Mesendoderm (in vitro differentiated cells): ENCODE measurements around the gene UNC5B.

Experiments
- DNase-seq: peaks from one replicate; pipeline ENCODE4 v3.0.0; 2013
- H2AK5ac ChIP-seq: 2 replicates; pipeline ENCODE4 v1.6.1; 2013; ENCODE audit warnings: low read length, inconsistent platforms
- H2BK120ac ChIP-seq: 2 replicates; pipeline ENCODE4 v1.6.1; 2013; ENCODE audit warnings: low read depth, mild to moderate bottlenecking, low read length, moderate library complexity, mixed read lengths
- H2BK15ac ChIP-seq: replicated peaks from 2 replicates; pipeline ENCODE4 v1.6.1; 2013; ENCODE audit warnings: low read depth, mild to moderate bottlenecking, moderate library complexity
- H2BK5ac ChIP-seq: 2 replicates; pipeline ENCODE4 v1.6.1; 2013; ENCODE audit warnings: low read length, inconsistent platforms
- H3K18ac ChIP-seq: 2 replicates; pipeline ENCODE4 v1.6.1; 2013; ENCODE audit warnings: mild to moderate bottlenecking, low read length, mixed read lengths
- H3K23ac ChIP-seq: one replicate; pipeline ENCODE4 v1.6.1; 2013; ENCODE audit warnings: low read length
- H3K27ac ChIP-seq: 2 replicates; pipeline ENCODE4 v1.5.1; 2013; ENCODE audit warnings: low read depth, mild to moderate bottlenecking, inconsistent platforms, low read length, moderate library complexity
- H3K27me3 ChIP-seq: 2 replicates; pipeline ENCODE4 v1.6.1; 2013; ENCODE audit warnings: low read length, control low read depth, mild to moderate bottlenecking, inconsistent platforms; ENCODE audit not compliant: insufficient read depth, poor library complexity
- H3K36me3 ChIP-seq: 2 replicates; pipeline ENCODE4 v1.6.1; 2013; ENCODE audit warnings: low read length, inconsistent platforms; ENCODE audit not compliant: control insufficient read depth, insufficient read depth
- H3K4ac ChIP-seq: one replicate; pipeline ENCODE4 v1.6.1; 2013; ENCODE audit warnings: low read depth, mild to moderate bottlenecking, low read length, moderate library complexity
- H3K4me1 ChIP-seq: 2 replicates; pipeline ENCODE4 v1.6.1; 2013; ENCODE audit warnings: low read depth, low read length, inconsistent platforms; ENCODE audit not compliant: control insufficient read depth
- H3K4me2 ChIP-seq: 2 replicates; pipeline ENCODE4 v1.6.1; 2013; ENCODE audit warnings: low read length
- H3K4me3 ChIP-seq: 2 replicates; pipeline ENCODE4 v1.5.1; 2013; ENCODE audit warnings: mild to moderate bottlenecking, low read length
- H3K56ac ChIP-seq: one replicate; pipeline ENCODE4 v1.6.1; 2013; ENCODE audit warnings: low read length
- H3K79me1 ChIP-seq: 2 replicates; pipeline ENCODE4 v1.6.1; 2013; ENCODE audit warnings: low read length, inconsistent platforms
- H3K79me2 ChIP-seq: 2 replicates; pipeline ENCODE4 v1.6.1; 2013; ENCODE audit warnings: mild to moderate bottlenecking, low read length; ENCODE audit not compliant: control insufficient read depth, insufficient read depth
- H3K9ac ChIP-seq: 2 replicates; pipeline ENCODE4 v1.6.1; 2013; ENCODE audit warnings: low read length, inconsistent platforms
- H4K5ac ChIP-seq: one replicate; pipeline ENCODE4 v1.6.1; 2013; ENCODE audit warnings: low read length
- H4K8ac ChIP-seq: one replicate; pipeline ENCODE4 v1.6.1; 2013; ENCODE audit warnings: low read depth, mild to moderate bottlenecking, control low read depth, low read length, moderate library complexity
- WGBS: extraction: QIAGEN DNeasy Blood & Tissue Kit; methylation state at CpG from one replicate; pipeline ENCODE4 v1.1.7; 2013; ENCODE audit warnings: low lambda C conversion rate, missing lambda C conversion rate; ENCODE audit not compliant: insufficient coverage; ENCODE audit errors: extremely low coverage; 5-methylcytosine and 5-hydroxymethylcytosine counted together

UNC5B gene

GRCh38 chr10:71300555-71301370 lies 88.4 kb downstream of the UNC5B start:
- no peak overlapping the region for H3K56ac ChIP-seq
- no CpG with 5 or more reads among the region's 16 CpGs for WGBS
- peaks cover 1% of the 10 kb centered on the region for H3K36me3 ChIP-seq
- no peak overlapping the region for H3K27ac ChIP-seq
- H3K4me2 ChIP-seq = no peak overlapping the region
- no peaks in the 10 kb centered on the region for H3K79me1 ChIP-seq
- no peaks in the 10 kb centered on the region for H3K4me1 ChIP-seq
- no peak overlapping the region for H4K8ac ChIP-seq
- H3K4ac ChIP-seq = no peak overlapping the region
- H3K4me3 ChIP-seq = no peak overlapping the region
- H2BK15ac ChIP-seq = no peak overlapping the region
- no peak overlapping the region for H3K18ac ChIP-seq
- H2BK120ac ChIP-seq = no peak overlapping the region
- no peak for DNase-seq
- H3K79me2 ChIP-seq = no peaks in the 10 kb centered on the region
- no peak overlapping the region for H3K9ac ChIP-seq
- no peak overlapping the region for H4K5ac ChIP-seq
- H3K27me3 ChIP-seq = no peaks in the 10 kb centered on the region
- H3K23ac ChIP-seq = no peak overlapping the region
- no peak overlapping the region for H2AK5ac ChIP-seq
- H2BK5ac ChIP-seq = no peak overlapping the region

GRCh38 chr10:71301371-71301916 lies 89.1 kb downstream of the UNC5B start:
- no peak overlapping the region for H2BK5ac ChIP-seq
- no peak overlapping the region for H2BK15ac ChIP-seq
- no peaks in the 10 kb centered on the region for H3K79me2 ChIP-seq
- H4K5ac ChIP-seq = no peak overlapping the region
- H3K27ac ChIP-seq = no peak overlapping the region
- no peaks in the 10 kb centered on the region for H3K4me1 ChIP-seq
- no peak overlapping the region for H2BK120ac ChIP-seq
- no peak overlapping the region for H4K8ac ChIP-seq
- H3K4me2 ChIP-seq = no peak overlapping the region
- no peak overlapping the region for H3K9ac ChIP-seq
- H3K18ac ChIP-seq = no peak overlapping the region
- H3K27me3 ChIP-seq = no peaks in the 10 kb centered on the region
- no peaks in the 10 kb centered on the region for H3K79me1 ChIP-seq
- H3K36me3 ChIP-seq = peaks cover 1% of the 10 kb centered on the region
- H3K23ac ChIP-seq = no peak overlapping the region
- H3K4me3 ChIP-seq = no peak overlapping the region
- H2AK5ac ChIP-seq = no peak overlapping the region
- no CpG with 5 or more reads among the region's 12 CpGs for WGBS
- H3K56ac ChIP-seq = no peak overlapping the region
- no peak for DNase-seq
- H3K4ac ChIP-seq = no peak overlapping the region

- H3K79me1 ChIP-seq = no peaks in the 10 kb centered on the region
- no peaks in the 10 kb centered on the region for H3K79me2 ChIP-seq
- no peaks in the 10 kb centered on the region for H3K27me3 ChIP-seq
- H3K36me3 ChIP-seq = peaks cover 1% of the 10 kb centered on the region
- no peak overlapping the region for H3K4me2 ChIP-seq
- H2BK120ac ChIP-seq = no peak overlapping the region
- no peak overlapping the region for H4K5ac ChIP-seq
- H3K23ac ChIP-seq = no peak overlapping the region
- DNase-seq = no peak
- H2AK5ac ChIP-seq = no peak overlapping the region
- no peak overlapping the region for H2BK5ac ChIP-seq
- no peak overlapping the region for H3K27ac ChIP-seq
- no peak overlapping the region for H3K56ac ChIP-seq
- H3K4me3 ChIP-seq = no peak overlapping the region
- no peak overlapping the region for H3K9ac ChIP-seq
- H2BK15ac ChIP-seq = no peak overlapping the region
- H3K4ac ChIP-seq = no peak overlapping the region
- H3K4me1 ChIP-seq = no peaks in the 10 kb centered on the region
- H4K8ac ChIP-seq = no peak overlapping the region
- no peak overlapping the region for H3K18ac ChIP-seq
- WGBS = no CpG with 5 or more reads among the region's 4 CpGs
Observed at GRCh38 chr10:71302451-71302850, 90.1 kb downstream of the UNC5B start.

- Histone ChIP-seq H3K27me3 (no peaks in the 10 kb centered on the region), H2BK120ac (no peak overlapping the region), H3K9ac (no peak overlapping the region), H3K4me2 (no peak overlapping the region), H3K4ac (no peak overlapping the region), H4K5ac (no peak overlapping the region), H4K8ac (no peak overlapping the region), H3K79me2 (no peaks in the 10 kb centered on the region), H3K36me3 (peaks cover 1% of the 10 kb centered on the region), H3K79me1 (no peaks in the 10 kb centered on the region), H3K4me1 (no peaks in the 10 kb centered on the region), H2AK5ac (no peak overlapping the region), H3K23ac (no peak overlapping the region), H3K27ac (no peak overlapping the region), H3K18ac (no peak overlapping the region), H2BK5ac (no peak overlapping the region), H2BK15ac (no peak overlapping the region), H3K4me3 (no peak overlapping the region), H3K56ac (no peak overlapping the region)
- whole genome bisulfite sequencing = no CpG with 5 or more reads among the region's 8 CpGs
- DNase-seq = peak; percentile 74
Observed at GRCh38 chr10:71302874-71303568, 90.7 kb downstream of the UNC5B start.

- WGBS = no CpG with 5 or more reads among the region's 1 CpG
- Histone ChIP-seq H3K4ac (no peak overlapping the region), H3K4me2 (no peak overlapping the region), H3K79me1 (no peaks in the 10 kb centered on the region), H3K79me2 (no peaks in the 10 kb centered on the region), H2BK5ac (no peak overlapping the region), H3K4me1 (no peaks in the 10 kb centered on the region), H2AK5ac (no peak overlapping the region), H3K23ac (no peak overlapping the region), H4K8ac (no peak overlapping the region), H3K4me3 (no peak overlapping the region), H3K18ac (no peak overlapping the region), H3K9ac (no peak overlapping the region), H4K5ac (no peak overlapping the region), H3K36me3 (peaks cover 1% of the 10 kb centered on the region), H2BK120ac (no peak overlapping the region), H3K27me3 (no peaks in the 10 kb centered on the region), H3K27ac (no peak overlapping the region), H2BK15ac (no peak overlapping the region), H3K56ac (no peak overlapping the region)
- DNase-seq = no peak
Observed at GRCh38 chr10:71303569-71303907, 91.2 kb downstream of the UNC5B start.
